ENCODE results near the gene WTIP. TPM values are rescaled to one million over a fixed set of nuclear protein-coding genes. Genes with fewer than 3 reads are reported as not detected.
A peak's percentile ranks its signal among the peaks of the same experiment; 100 is the strongest.

Gene WTIP
- total and polyA plus RNA-seq, 2 of the 13 experiments (the other 11 are each of a cell fraction or from before 2014, with no cell fraction given), result 15.0 to 18.1 TPM

- TF ChIP-seq SRY (CRISPR knock-in tag; IDR thresholded peaks at IDR 0.05) (no peak), ZUFSP (CRISPR knock-in tag; IDR thresholded peaks at IDR 0.05; ENCODE audit: borderline replicate concordance) (no peak), KLF16 (CRISPR knock-in tag; IDR thresholded peaks at IDR 0.05) (peak in 1 of 2 experiments; percentile 38; a peak in 1 of 4 replicates), KLF13 (CRISPR knock-in tag; IDR thresholded peaks at IDR 0.05) (no peak), SIN3A (IDR thresholded peaks at IDR 0.05; ENCODE audit: borderline replicate concordance, low read depth, low read length) (no peak), BRF2 (CRISPR knock-in tag; IDR thresholded peaks at IDR 0.05) (no peak), TEAD2 (CRISPR knock-in tag; IDR thresholded peaks at IDR 0.05) (no peak), PRMT3 (CRISPR knock-in tag; IDR thresholded peaks at IDR 0.05; ENCODE audit: borderline replicate concordance, low read depth) (no peak), ZNF713 (CRISPR knock-in tag; IDR thresholded peaks at IDR 0.05) (no peak), BCL3 (CRISPR knock-in tag; IDR thresholded peaks at IDR 0.05) (no peak), HMG20B (CRISPR knock-in tag; conservative IDR thresholded peaks at IDR 0.05) (no peak), ZNF484 (CRISPR knock-in tag; IDR thresholded peaks at IDR 0.05; ENCODE audit: borderline replicate concordance, low read depth) (no peak), ZNF512B (CRISPR knock-in tag; IDR thresholded peaks at IDR 0.05; ENCODE audit: borderline replicate concordance) (no peak), PITX1 (CRISPR knock-in tag; IDR thresholded peaks at IDR 0.05) (0 out of 2 replicates have a peak, but pooled peaks have one; percentile 35), ZNF530 (CRISPR knock-in tag; IDR thresholded peaks at IDR 0.05; ENCODE audit: low read depth) (no peak), ZFP36 (IDR thresholded peaks at IDR 0.05; ENCODE audit: borderline replicate concordance, low read depth, low read length, partially characterized antibody) (no peak), CCAR2 (optimal IDR thresholded peaks at IDR 0.05; ENCODE audit: low read depth, low read length) (no peak), ZNF672 (CRISPR knock-in tag; IDR thresholded peaks at IDR 0.05) (no peak), KLF9 (CRISPR knock-in tag; IDR thresholded peaks at IDR 0.05; ENCODE audit: low read depth) (no peak)
Measured at GRCh38 chr19:34501339-34502320, 20.1 kb downstream of the WTIP start (continued).
